Left lobe of liver (tissue), 2 donors: ENCODE measurements around the gene NEURL1B. TPM values are rescaled to one million over a fixed set of nuclear protein-coding genes. Genes with fewer than 3 reads are reported as not detected.
"Not testable (repeated sequence)": the region's sequence is repeated elsewhere in the genome, so short reads cannot be mapped to it uniquely, and the experiment has no call there.

Experiments
- ATAC-seq: fragments of 200-7000 bp; cut with Tn5 transposase; one replicate; pipeline ENCODE4 v1.9.1; 2020; ENCODE audit warnings: mild to moderate bottlenecking, moderate library complexity
- DNase-seq: peaks from one replicate; pipeline ENCODE4 v3.0.0-alpha.2; 2020; ENCODE audit warnings: low spot score
- total RNA-seq: library from RNA; stranded (reverse); gene quantifications from one replicate; pipeline ENCODE4 v1.2.1, GENCODE V29; 2021
- donor health status: DM: no; HTN: no; CAD: no; lungs with moderate emphysema.
- donor health status: DM: no; HTN: yes; CAD: no.

The NEURL1B gene
- total RNA-seq, 1 donor from 2014 or later: 9.5 TPM

DNA sequence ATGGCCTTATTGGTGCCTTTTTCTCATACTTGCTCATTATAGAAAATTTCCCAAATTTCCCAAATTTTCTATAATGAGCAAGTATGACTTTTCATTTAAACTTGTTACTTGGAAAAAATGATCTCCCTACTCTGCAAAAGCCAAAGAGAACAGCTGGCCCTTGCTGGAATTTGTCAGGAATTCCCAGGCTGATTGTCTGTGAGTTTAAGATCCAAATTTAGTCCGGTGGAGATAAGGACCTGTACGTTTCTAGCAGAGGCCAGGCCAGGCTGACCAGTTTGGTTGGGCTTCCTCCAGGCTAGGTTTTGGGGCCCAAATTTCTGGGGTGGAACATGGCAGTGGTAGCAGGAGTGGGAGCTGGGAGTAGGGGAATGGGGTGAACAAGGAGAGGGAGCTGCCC is 51.9 kb downstream of the NEURL1B start:
- DNase-seq (no peak), ATAC-seq (no peak)

DNA sequence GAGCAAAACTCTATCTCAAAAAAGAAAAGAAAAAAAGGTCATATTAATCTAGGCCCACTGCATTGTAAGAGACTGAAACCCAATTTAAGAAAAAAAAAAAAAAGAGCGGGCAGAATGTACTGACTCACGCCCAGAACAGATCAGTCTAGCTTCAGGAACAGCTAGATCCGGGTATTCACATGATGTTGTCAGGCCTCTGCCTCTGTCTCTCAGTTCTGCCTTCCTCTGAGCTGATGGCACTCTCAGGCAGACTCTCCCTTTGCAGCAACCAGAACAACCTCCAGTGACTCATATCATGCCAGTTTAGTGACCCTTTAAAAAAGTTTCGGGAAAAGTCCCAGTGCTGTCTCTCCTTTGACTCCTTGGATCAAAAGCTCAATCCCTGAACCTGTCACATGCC is 53.0 kb downstream of the NEURL1B start:
- no peak for DNase-seq
- no peak for ATAC-seq

- no peak for DNase-seq
These were observed 53.5 kb downstream of the NEURL1B start for GRCh38 chr5:172694541-172694940.

GRCh38 chr5:172695232-172696054 is 54.4 kb downstream of the NEURL1B start:
- DNase-seq (no peak), ATAC-seq (no peak)

More at GRCh38 chr5:172694541-172694940, 53.5 kb downstream of the NEURL1B start:
- no peak for ATAC-seq

DNA sequence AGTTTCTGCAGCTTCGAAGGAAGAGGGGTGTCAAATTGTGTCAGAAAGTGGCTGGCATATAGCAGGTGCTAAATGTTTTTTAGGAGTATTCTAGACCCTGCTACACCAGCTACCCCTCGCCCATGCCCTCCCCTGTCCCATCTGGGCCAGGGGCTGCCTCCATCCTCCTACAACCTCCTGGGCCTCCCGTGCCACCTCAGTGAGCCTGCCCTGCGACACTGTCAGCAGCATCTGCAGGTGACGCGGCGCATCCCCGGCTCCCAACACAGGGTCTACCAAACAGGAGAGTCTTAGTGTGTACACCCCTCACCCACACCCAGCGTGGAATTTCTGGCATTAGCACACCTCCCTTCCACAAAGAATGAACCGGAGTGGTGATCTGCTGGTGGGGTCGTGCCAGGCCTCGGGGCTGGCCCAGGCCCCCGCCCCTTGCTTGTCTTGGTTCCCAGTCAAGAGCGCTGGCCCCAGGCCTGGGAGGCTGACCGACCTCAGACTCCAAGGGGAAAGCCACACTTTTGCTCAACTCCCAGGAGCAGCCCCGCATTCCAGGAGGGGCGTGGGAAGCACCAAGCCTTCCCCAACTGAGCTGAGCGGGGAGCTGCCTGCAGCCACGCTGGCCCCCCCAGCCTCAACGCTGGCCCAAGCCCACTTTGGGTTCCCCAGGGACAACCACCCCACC is 55.2 kb downstream of the NEURL1B start:
- ATAC-seq (no peak), DNase-seq (no peak)

- DNase-seq: peak; percentile 88
- ATAC-seq: peak; percentile 97
These were observed 56.4 kb downstream of the NEURL1B start for GRCh38 chr5:172697123-172698121.

DNA sequence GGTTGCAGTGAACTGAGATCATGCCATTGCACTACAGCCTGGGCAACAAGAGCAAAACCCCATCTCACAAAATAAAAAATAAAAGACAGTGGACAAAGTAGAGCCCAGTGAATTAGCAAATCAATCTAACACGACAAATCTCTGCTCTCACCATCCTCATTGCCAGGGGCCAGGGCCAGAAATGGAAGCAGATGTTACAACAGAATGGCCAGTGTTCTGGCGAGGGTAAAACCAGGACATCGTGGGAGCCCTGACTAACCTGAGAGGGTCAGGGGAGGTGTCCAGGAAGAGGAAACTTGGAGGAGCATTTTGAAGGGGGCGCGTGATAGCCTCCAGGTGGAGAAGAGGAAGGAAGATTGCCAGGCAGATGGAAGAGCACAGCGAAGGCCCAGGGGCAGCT is 58.4 kb downstream of the NEURL1B start:
- DNase-seq: no peak
- no peak for ATAC-seq

DNA sequence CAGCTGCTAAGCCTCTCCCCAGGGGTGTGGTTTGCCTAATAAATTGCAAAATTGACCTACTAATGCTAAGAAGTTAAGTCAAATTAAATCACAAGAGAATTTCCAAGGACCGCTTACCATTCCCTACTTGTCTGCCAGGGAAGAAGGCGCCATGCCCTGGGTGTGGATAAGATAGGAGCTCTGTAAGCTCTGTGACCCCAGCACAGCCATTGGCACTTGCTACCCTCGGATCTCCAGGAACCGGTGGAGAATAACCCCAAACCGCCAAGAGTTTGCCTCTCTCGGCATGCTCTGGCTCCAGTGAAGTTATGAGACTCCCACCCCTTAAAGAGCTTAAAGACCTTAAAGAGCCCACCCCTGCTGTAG is 58.9 kb downstream of the NEURL1B start:
- ATAC-seq (no peak), DNase-seq (no peak)

DNA sequence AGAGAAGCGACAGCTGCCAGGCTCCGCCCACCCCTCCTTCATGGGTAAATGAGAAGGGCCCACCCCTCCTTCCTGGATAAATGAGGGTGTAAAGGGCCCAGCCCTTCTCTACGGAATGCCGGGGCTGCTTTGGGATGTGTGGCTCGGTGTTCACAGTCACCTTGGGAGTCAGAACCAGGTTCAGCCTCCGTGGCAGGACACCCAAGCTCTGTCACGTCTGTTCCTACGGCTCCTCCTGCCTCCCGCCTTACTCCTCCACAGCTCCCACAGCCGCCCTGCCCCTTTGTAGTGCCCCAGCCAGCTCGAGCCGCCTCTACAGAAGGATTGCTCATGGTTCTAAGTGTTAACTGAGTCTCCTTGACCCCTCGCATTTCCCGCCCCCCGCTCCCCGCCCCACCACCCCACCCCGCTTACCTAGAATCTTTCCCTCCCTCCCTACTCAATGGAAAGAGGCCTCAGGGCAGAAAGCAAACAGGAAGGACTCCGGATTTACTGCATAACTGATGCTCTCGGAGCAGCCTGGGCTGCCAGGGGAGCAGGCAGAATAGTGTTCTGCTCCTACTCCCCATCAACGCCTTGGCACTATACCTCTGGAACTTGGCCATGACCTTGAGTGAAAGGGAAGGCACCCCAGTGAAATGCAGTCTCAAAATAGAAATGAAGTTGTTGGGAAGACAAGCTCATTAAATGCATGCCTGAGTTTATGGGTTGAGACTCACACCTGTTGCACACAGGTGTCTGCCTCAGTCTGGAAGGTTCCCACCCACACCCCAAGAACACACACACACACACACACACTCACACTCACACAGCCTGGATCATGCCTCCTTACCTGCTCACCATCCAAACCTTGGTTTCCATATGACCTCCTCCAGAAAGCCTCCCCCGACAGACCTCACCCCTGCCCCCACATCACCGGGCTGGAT is 59.6 kb downstream of the NEURL1B start:
- DNase-seq: no peak
- no peak for ATAC-seq

DNA sequence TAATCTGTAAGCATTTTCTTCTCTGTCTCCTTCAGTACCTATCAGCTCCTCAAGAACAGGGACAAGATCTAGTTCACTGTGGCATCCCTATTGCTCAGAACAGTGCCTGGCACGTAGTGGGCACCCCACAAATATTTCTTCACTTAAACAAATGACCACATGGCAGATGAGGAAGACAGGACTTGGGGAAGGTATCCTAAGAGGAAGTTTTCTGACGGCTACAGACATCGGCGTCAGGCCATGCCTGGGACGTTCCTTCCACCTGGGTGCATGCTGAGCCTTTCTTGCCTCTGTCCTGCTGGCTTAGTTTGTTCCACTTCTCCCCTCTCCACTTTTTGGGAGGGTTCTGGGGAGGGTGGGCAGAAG is 60.2 kb downstream of the NEURL1B start:
- ATAC-seq: no peak
- DNase-seq: no peak

DNA sequence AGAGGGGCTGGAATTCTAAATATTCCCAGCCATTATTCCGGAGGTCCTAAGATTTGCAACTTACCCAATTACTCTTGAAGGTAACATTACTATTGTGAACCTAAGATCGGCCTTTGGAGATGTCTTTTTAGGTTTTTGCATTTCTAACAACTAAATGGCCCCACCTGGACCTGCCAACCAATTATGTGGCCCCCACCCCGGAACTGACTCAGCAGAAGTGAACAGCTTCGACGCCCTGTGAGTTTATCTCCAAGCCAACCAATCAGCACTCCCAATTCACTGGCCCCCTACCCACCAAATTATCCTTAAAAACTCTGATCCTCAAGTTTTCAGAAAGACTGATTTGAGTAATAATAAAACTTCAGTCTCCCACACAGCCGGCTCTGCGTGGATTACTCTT is 62.9 kb downstream of the NEURL1B start:
- DNase-seq: no peak
- ATAC-seq: no peak

GRCh38 chr5:172705576-172706084 is 64.6 kb downstream of the NEURL1B start:
- DNase-seq (no peak), ATAC-seq (no peak)

DNA sequence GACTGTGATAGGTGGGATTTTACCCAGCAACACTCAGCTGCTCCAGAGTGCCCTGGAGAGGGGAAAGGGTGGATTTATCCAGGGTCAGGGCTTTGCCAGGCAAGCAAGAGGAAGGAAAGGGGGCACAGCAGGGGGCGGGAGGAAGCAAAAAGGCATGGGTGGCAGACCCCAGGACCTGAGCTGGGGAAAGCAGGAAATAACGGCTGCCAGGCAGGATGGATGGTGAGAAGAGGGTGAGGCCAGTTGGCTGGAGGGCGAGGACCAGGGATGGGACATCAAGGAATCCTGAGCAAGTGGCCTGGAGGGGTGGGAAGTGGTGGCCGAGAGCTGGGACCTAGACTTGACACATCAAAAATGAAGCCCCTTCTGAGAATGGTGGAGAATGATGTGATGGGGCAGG is 65.7 kb downstream of the NEURL1B start:
- DNase-seq (no peak), ATAC-seq (peak; percentile 20)

GRCh38 chr5:172707285-172708182 is 66.5 kb downstream of the NEURL1B start:
- ATAC-seq: peak; percentile 86
- DNase-seq: no peak

GRCh38 chr5:172708183-172708505 is 67.1 kb downstream of the NEURL1B start:
- no peak for DNase-seq
- no peak for ATAC-seq

DNA sequence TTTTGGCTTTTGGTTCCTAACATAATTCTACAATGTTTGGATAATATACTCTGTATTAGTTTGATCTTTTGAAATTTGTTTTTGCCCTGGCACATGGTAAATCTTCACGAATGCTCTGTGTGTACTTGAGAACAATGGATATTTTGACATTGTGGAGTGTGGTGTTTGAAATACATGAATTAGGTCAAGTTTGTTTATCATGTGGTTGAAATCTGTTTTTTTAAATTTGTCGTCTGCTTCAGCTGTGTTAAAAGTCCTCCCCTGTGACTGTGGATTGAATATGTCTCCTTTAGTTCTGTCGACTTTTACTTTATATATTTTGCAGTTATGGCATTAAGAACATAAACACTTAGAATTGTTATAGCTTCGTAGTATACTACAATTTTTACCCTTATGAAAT is 69.6 kb downstream of the NEURL1B start:
- DNase-seq (no peak), ATAC-seq (no peak)

GRCh38 chr5:172711321-172711861 is 70.3 kb downstream of the NEURL1B start:
- DNase-seq, ATAC-seq: not testable (repeated sequence)

GRCh38 chr5:172712610-172713009 is 71.5 kb downstream of the NEURL1B start:
- DNase-seq (no peak), ATAC-seq (no peak)
